Prostate gland (tissue), 2 donors: ENCODE measurements around the gene SP8.

Experiments used
- CTCF ChIP-seq, 4 experiments: fragments of 200-600 bp in 2 of 4; fragments of 450-650 bp in 2 of 4; sonication (generic) in 2 of 4; IDR thresholded peaks; 1 replicate in 3 of 4; 2 replicates in 1 of 4; pipeline ENCODE4 v1.5.1; 2016 to 2019; ENCODE audit warnings: antibody characterized with exemption in 4 of 4, mild to moderate bottlenecking in 2 of 4, moderate library complexity in 2 of 4
- POLR2A ChIP-seq: fragments of 450-650 bp; IDR thresholded peaks from one replicate; pipeline ENCODE4 v1.6.1; 2016; ENCODE audit warnings: antibody characterized with exemption, mild to moderate bottlenecking

DNA sequence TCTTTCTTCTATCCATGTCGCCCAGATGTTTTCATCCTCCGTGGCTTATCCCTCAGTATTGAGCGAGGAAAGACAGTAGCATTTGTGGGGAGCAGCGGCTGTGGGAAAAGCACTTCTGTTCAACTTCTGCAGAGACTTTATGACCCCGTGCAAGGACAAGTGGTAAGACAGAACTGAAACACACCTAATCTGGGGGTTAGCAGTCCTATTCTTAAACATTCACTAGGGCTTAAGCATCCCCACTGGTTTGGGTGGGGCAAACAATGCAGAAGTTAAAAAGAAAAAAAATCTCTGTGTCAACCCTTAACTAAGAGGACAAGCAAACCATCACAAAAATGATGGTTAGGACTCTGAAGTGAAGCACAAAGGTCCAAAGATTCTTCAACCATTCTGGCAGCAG lies 43.8 kb downstream of the SP8 start:
- TF ChIP-seq CTCF (IDR thresholded peaks at IDR 0.05), result no peak
- TF ChIP-seq POLR2A, result no peak
